RWPE1 (cell line): ENCODE measurements around the gene SMOC2.
"Not testable (repeated sequence)": the region's sequence is repeated elsewhere in the genome, so short reads cannot be mapped to it uniquely, and the experiment has no call there.

Experiments used
- CTCF ChIA-PET: fragments of 350-600 bp; sonication (Branson Sonifier 250); formaldehyde crosslinking; extraction: SDS; loops from one replicate; lab custom pipeline; 2021; lab: Yijun Ruan, JAX
- POLR2A ChIA-PET: fragments of 400-600 bp; formaldehyde crosslinking; extraction: SDS; loops from one replicate; lab custom pipeline; 2020; ENCODE audit warnings: antibody characterized with exemption; ENCODE audit not compliant: low non-redundant PET; lab: Yijun Ruan, JAX
- DNase-seq: peaks from one replicate; pipeline ENCODE4 v3.0.0; 2012; ENCODE audit warnings: low spot score
- H3K27ac ChIP-seq: fragments of 450-650 bp; 2 replicates; pipeline ENCODE4 v1.5.1; 2017
- CTCF ChIP-seq: fragments of 450-650 bp; conservative IDR thresholded peaks from 2 replicates; pipeline ENCODE4 v1.5.1; 2017; ENCODE audit warnings: low read depth, mild to moderate bottlenecking

SMOC2 gene

DNA sequence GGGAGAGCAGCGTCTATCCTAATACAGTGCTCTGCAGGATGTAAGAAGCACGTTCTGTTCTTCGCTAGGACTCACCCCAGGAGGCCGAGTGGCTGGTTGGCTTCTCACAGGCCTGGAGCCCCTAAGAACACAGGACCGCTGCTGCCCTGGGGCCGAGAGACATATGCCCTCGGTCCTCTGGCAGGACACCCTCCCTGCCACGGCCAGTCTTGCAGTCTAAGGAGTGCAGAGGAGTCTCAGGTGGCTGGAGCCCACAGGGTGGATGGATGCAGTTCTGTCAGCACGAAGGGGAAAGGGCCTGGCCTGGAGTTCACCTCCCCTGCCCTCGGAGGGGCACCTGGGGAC, 96.5 kb downstream of the SMOC2 start:
- POLR2A ChIA-PET: no interaction called here
- CTCF ChIA-PET: interaction anchor here (0.7 kb wide), 1 partner anchor 594 kb away, joined by 4 read pairs; no protein-coding TSS in a partner anchor
- TF ChIP-seq CTCF: no peak
- no peak overlapping the region for H3K27ac ChIP-seq
- no peak for DNase-seq

DNA sequence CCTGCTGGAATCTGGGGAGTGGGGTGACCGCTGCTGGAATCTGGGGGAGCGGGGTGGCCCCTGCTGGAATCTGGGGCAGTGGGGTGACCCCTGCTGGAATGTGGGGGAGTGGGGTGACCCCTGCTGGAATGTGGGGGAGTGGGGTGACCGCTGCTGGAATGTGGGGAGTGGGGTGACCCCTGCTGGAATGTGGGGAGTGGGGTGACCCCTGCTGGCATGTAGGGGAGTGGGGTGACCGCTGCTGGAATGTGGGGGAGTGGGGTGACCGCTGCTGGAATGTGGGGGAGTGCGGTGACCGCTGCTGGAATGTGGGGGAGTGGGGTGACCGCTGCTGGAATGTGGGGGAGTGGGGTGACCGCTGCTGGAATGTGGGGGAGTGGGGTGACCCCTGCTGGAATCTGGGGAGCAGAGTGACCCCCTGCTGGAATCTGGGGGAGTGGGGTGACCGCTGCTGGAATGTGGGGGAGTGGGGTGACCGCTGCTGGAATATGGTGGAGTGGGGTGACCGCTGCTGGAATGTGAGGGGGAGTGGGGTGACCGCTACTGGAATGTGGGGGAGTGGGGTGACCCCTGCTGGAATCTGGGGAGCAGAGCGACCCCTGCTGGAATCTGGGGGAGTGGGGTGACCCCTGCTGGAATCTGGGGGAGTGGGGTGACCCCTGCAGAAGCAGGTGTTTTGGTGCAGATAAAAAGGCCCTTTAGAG, 97.4 kb downstream of the SMOC2 start:
- DNase-seq, POLR2A ChIA-PET, CTCF ChIA-PET, H3K27ac ChIP-seq: not testable (repeated sequence)

- DNase-seq: no peak
- no peak overlapping the region for H3K27ac ChIP-seq
- TF ChIP-seq CTCF: no peak
- CTCF ChIA-PET: interaction anchor here (0.5 to 0.9 kb wide), 2 partner anchors 109 to 171 kb away, joined by 3 read pairs; no protein-coding TSS in a partner anchor
- POLR2A ChIA-PET: no interaction called here
These were observed 98.2 kb downstream of the SMOC2 start for GRCh38 chr6:168538892-168539811.

DNA sequence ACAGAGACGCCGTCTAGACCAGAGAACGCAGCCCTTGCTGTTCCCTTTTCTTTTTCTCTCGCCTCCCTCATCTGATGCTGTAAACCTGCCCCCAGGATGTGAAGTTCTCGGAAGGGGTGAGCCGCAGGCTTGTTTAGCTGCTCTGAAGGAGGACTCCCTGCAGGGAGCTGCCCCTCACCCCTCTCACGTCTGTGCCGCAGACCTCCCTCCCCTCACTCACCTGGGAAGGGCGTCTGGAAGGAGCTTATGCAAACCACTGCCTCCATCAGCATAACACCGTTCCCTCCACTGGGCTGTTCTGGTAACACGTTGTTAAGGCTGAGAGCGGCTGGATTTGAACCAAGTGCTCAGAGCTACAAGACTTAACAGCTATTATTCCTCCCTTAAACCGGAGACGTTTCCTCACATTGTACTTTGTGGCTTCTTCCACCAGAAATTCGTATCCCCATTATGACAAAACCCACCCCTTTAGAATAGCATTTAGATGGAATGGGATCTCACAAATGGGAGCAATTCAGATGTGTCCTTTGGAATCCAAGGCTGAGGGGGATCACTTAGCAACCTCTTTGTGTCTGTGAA, 99.8 kb downstream of the SMOC2 start:
- CTCF ChIA-PET: no interaction called here
- H3K27ac ChIP-seq: no peak overlapping the region
- POLR2A ChIA-PET: no interaction called here
- TF ChIP-seq CTCF: no peak
- DNase-seq: no peak

GRCh38 chr6:168541307-168541706, 100.3 kb downstream of the SMOC2 start:
- DNase-seq: no peak
- no peak for TF ChIP-seq CTCF
- ChIA-PET POLR2A (no interaction called here), CTCF (no interaction called here)
- no peak overlapping the region for H3K27ac ChIP-seq

GRCh38 chr6:168542301-168542700, 101.3 kb downstream of the SMOC2 start:
- CTCF ChIA-PET: no interaction called here
- TF ChIP-seq CTCF: no peak
- no peak overlapping the region for H3K27ac ChIP-seq
- DNase-seq: no peak
- POLR2A ChIA-PET: no interaction called here
